PFSK-1 (cell line): Measurements from ENCODE around the gene PRKAR1B.

Experiments used
- FOXP2 ChIP-seq: optimal IDR thresholded peaks from 2 replicates; pipeline ENCODE3; 2011; ENCODE audit warnings: borderline replicate concordance, control low read depth, inconsistent platforms; ENCODE audit not compliant: insufficient read depth; ENCODE audit errors: extremely low read length, extremely low read depth
- POLR2AphosphoS5 ChIP-seq: IDR thresholded peaks from 2 replicates; pipeline ENCODE4 v1.6.1; 2012; ENCODE audit warnings: low read depth, mild to moderate bottlenecking, control low read depth, low read length, moderate library complexity
- SIN3A ChIP-seq: IDR thresholded peaks from 2 replicates; pipeline ENCODE4 v1.6.1; 2012; ENCODE audit warnings: mild to moderate bottlenecking, low read length, moderate library complexity, borderline replicate concordance; ENCODE audit not compliant: insufficient read depth
- TAF1 ChIP-seq: IDR thresholded peaks from 2 replicates; pipeline ENCODE4 v1.6.1; 2012; ENCODE audit warnings: low read length, control low read depth, borderline replicate concordance; ENCODE audit not compliant: insufficient read depth

GRCh38 chr7:585873-586272, 141.2 kb downstream of the PRKAR1B start:
- TF ChIP-seq POLR2AphosphoS5, result no peak
- no peak for TF ChIP-seq SIN3A
- no peak for TF ChIP-seq TAF1
- TF ChIP-seq FOXP2, result no peak
